ACC112 (cell line): Measurements from ENCODE around the gene ATP13A5.

Experiments
- H2AFZ ChIP-seq: fragments of 200-600 bp; sonication (generic); one replicate; pipeline ENCODE4 v1.6.0; 2017; ENCODE audit warnings: antibody characterized with exemption, low read length; ENCODE audit not compliant: unreplicated experiment
- H3K27ac ChIP-seq: fragments of 200-600 bp; sonication (generic); 2 replicates; pipeline ENCODE4 v1.5.1; 2014; ENCODE audit warnings: low read depth, mild to moderate bottlenecking, antibody characterized with exemption, low read length, moderate library complexity
- H3K27me3 ChIP-seq: fragments of 200-600 bp; sonication (generic); 2 replicates; pipeline ENCODE4 v1.6.1; 2014; ENCODE audit warnings: mild to moderate bottlenecking, antibody characterized with exemption, low read length, moderate library complexity, mixed read lengths; ENCODE audit not compliant: insufficient read depth
- H3K36me3 ChIP-seq: fragments of 200-600 bp; sonication (generic); 2 replicates; pipeline ENCODE4 v1.6.1; 2016; ENCODE audit warnings: mild to moderate bottlenecking, antibody characterized with exemption, low read length, moderate library complexity, mixed read lengths; ENCODE audit not compliant: insufficient read depth
- H3K4me1 ChIP-seq: fragments of 200-600 bp; sonication (generic); one replicate; pipeline ENCODE4 v1.6.1; 2016; ENCODE audit warnings: low read length, mixed read lengths; ENCODE audit not compliant: insufficient read depth, unreplicated experiment, control insufficient read depth
- H3K4me3 ChIP-seq: fragments of 200-600 bp; sonication (generic); 2 replicates; pipeline ENCODE4 v1.5.1; 2014; ENCODE audit warnings: mild to moderate bottlenecking, low read depth, low read length
- H3K79me2 ChIP-seq: fragments of 200-600 bp; sonication (generic); one replicate; pipeline ENCODE4 v1.6.0; 2016; ENCODE audit warnings: low read length; ENCODE audit not compliant: control insufficient read depth, unreplicated experiment, insufficient read depth

ATP13A5 gene

DNA sequence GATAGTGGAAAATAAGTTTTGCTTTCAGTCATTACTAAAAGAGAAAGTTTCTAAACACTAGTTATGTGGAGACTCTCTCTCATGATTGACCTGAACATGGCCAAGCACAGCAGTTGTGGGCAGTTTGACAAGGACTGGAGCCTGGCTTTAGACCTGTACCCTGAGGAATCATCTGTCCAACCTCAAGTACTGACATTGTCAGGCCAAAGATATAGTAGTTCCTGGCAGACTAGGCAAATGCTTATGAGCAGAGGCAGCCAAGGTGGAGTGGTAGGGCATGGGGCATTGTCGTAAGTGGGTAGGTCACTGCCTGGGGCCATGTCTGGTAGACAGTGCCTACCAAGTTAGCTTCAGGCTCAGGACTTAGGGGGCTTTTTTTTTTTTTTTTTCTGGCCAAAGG lies 116.6 kb downstream of the ATP13A5 start:
- H3K36me3 ChIP-seq, result no peaks in the 10 kb centered on the region
- no peaks in the 10 kb centered on the region for H3K4me1 ChIP-seq
- no peaks in the 10 kb centered on the region for H3K79me2 ChIP-seq
- no peak overlapping the region for H2AFZ ChIP-seq
- no peak overlapping the region for H3K4me3 ChIP-seq
- H3K27ac ChIP-seq, result no peak overlapping the region
- H3K27me3 ChIP-seq, result no peaks in the 10 kb centered on the region

GRCh38 chr3:193253986-193254660 lies 124.4 kb downstream of the ATP13A5 start:
- Histone ChIP-seq H3K4me1 (no peaks in the 10 kb centered on the region), H2AFZ (no peak overlapping the region), H3K27ac (no peak overlapping the region)

DNA sequence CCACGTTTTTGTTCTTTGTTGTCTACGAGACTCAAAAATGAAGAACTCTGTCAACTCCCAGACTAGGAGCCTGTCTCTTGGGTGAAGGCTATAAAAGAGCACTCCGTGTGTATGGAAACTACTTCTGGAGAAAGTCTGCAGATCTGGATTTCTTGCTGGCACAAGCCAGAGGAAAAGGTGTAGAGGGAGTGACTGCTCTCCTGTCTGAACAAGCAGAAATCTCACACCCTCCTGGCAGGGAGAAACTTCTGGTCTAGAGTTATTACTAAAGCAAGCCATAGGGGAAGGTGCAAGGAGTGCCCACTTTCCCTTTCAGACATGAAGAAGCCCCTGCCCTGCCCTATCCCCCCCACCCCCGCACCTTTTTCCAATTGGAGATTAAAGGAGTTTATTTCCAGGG lies 128.1 kb downstream of the ATP13A5 start:
- Histone ChIP-seq H3K79me2 (no peaks in the 10 kb centered on the region), H2AFZ (no peak overlapping the region), H3K27me3 (no peaks in the 10 kb centered on the region), H3K4me1 (no peaks in the 10 kb centered on the region), H3K27ac (no peak overlapping the region), H3K4me3 (no peak overlapping the region), H3K36me3 (no peaks in the 10 kb centered on the region)

More at GRCh38 chr3:193253986-193254660, 124.4 kb downstream of the ATP13A5 start:
- Histone ChIP-seq H3K4me3 (no peak overlapping the region), H3K27me3 (no peaks in the 10 kb centered on the region), H3K79me2 (no peaks in the 10 kb centered on the region), H3K36me3 (no peaks in the 10 kb centered on the region)

GRCh38 chr3:193248848-193249468 lies 129.6 kb downstream of the ATP13A5 start:
- no peaks in the 10 kb centered on the region for H3K79me2 ChIP-seq
- no peak overlapping the region for H3K27ac ChIP-seq
- no peaks in the 10 kb centered on the region for H3K36me3 ChIP-seq
- no peaks in the 10 kb centered on the region for H3K27me3 ChIP-seq
- H2AFZ ChIP-seq, result no peak overlapping the region
- H3K4me1 ChIP-seq, result no peaks in the 10 kb centered on the region
- no peak overlapping the region for H3K4me3 ChIP-seq

GRCh38 chr3:193243571-193243970 lies 135.0 kb downstream of the ATP13A5 start:
- Histone ChIP-seq H3K27ac (no peak overlapping the region), H3K4me1 (no peaks in the 10 kb centered on the region), H3K27me3 (peaks cover 19% of the 10 kb centered on the region), H3K36me3 (no peaks in the 10 kb centered on the region), H3K4me3 (no peak overlapping the region), H3K79me2 (no peaks in the 10 kb centered on the region), H2AFZ (no peak overlapping the region)

GRCh38 chr3:193241716-193242115 lies 136.8 kb downstream of the ATP13A5 start:
- Histone ChIP-seq H3K4me1 (no peaks in the 10 kb centered on the region), H3K79me2 (no peaks in the 10 kb centered on the region), H3K4me3 (peak overlapping the region; percentile 65), H3K27ac (no peak overlapping the region), H2AFZ (no peak overlapping the region), H3K36me3 (no peaks in the 10 kb centered on the region), H3K27me3 (peaks cover 19% of the 10 kb centered on the region)

DNA sequence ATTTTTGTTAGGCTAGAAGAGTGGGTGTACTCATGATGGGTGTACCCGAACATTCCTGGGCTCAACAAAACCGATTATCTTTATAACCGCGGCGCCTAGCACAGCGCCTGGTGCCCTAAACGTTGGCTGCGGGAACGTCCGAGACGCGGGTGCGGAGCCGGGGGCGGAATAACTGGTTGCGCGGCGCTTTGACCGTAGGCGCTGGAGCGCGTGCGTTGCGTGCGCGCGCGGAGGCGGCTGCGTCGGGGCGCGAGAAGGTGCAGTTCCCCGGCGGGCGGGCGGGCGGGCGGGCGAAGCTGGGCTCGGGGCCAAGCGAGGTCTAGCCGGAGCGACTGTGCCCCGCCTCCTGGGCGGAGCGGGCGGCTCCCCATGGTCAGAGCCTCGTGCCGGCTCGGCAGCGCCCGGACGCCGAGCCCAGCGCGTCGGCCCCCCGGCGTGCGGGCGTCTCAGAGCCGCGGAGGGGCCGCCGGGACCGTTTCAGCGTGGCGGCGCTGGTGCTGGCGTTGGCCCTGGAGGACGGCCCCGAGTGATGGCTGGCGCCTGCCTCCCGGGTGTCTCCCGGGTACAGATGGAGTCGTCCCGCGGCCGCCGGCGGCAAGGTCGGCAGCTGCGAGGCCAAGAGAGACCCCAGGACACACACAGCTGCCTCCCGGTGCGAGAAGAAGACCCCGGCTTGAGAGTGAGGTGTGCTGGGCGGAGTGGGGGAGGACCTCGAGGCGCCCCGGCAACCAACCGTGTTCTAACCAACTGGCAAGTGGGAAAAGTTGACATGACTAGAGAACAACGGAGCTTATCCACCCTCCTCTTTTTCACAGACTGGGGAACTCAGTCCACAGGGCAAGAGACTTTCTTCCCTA lies 137.5 kb downstream of the ATP13A5 start, which contains the start of gene PLAAT1:
Gene PLAAT1, plus strand, starts transcription at position 373 of the 857 bp plus-strand sequence. CDS start 14,429 bp downstream, outside the sequence.
- Histone ChIP-seq H3K27me3 (peaks cover 19% of the 10 kb centered on the region), H2AFZ (no peak within 1 kb of the TSS)

GRCh38 chr3:193240436-193240849 lies 138.1 kb downstream of the ATP13A5 start:
- no peak overlapping the region for H3K27ac ChIP-seq
- H3K79me2 ChIP-seq, result no peaks in the 10 kb centered on the region
- H3K4me3 ChIP-seq, result no peak overlapping the region
- H3K27me3 ChIP-seq, result peaks cover 19% of the 10 kb centered on the region
- no peaks in the 10 kb centered on the region for H3K4me1 ChIP-seq
- H3K36me3 ChIP-seq, result no peaks in the 10 kb centered on the region
- H2AFZ ChIP-seq, result no peak overlapping the region

More for the DNA sequence above, 137.5 kb downstream of the ATP13A5 start, which contains the start of gene PLAAT1:
- Histone ChIP-seq H3K27ac (no peak within 1 kb of the TSS), H3K4me1 (no peaks in the 10 kb centered on the region), H3K36me3 (no peaks in the 10 kb centered on the region), H3K4me3 (peak within 1 kb of the TSS; percentile 65), H3K79me2 (no peaks in the 10 kb centered on the region)

DNA sequence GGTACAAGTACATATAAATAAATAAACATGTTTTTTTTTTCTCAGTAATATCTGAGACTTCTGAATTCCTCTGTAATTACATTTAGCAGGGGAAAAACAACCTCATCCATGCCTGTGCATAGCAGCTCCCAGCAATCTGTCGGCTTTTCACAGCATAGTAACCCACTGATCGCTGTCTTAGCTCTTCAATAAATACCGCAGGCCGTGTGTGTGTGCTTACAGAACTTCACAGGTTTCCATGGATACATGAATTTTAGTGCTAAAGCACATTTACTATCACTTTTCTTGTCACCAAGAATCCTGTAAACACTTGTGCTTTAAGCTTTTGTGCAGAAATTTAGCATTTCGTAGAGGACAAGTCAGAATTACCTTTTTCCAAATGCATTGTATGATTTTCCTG lies 141.5 kb downstream of the ATP13A5 start:
- Histone ChIP-seq H3K27me3 (peaks cover 16% of the 10 kb centered on the region), H3K36me3 (no peaks in the 10 kb centered on the region), H3K4me3 (no peak overlapping the region), H3K4me1 (no peaks in the 10 kb centered on the region), H3K79me2 (no peaks in the 10 kb centered on the region), H3K27ac (no peak overlapping the region), H2AFZ (no peak overlapping the region)

- Histone ChIP-seq H3K36me3 (no peaks in the 10 kb centered on the region), H3K27me3 (peaks cover 11% of the 10 kb centered on the region), H3K4me1 (no peaks in the 10 kb centered on the region), H3K79me2 (no peaks in the 10 kb centered on the region), H3K27ac (no peak overlapping the region), H2AFZ (no peak overlapping the region), H3K4me3 (no peak overlapping the region)
These were observed 142.0 kb downstream of the ATP13A5 start for GRCh38 chr3:193236599-193236998.
